GM21447 (cell line): ENCODE data around the gene SMPX.
"Not testable (repeated sequence)": the region's sequence is repeated elsewhere in the genome, so short reads cannot be mapped to it uniquely, and the experiment has no call there.

Experiments used
- ATAC-seq: cut with Tn5 transposase; IDR thresholded peaks from one replicate; pipeline ENCODE4 v1.9.1; 2021; ENCODE audit not compliant: unreplicated experiment

The SMPX gene

DNA sequence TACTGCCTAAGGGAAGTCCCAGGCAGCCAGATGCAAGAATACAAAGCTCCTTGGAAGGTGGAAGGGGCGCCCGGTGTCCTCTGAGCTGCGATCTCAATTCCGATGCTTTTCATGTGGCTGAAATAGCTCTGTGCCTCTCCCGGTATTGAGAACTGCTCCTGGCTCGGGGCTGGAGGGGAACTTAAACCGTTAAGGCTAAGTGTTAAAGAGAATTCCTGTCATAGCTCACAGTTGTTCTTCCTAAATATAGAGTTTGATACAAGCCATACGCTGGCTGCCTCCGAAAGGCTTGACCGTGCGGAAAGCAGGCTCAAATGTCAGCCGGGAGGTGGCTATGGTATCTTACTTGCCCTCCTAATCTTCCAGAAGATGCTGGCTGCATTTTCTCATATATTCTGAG, at the start of gene SMPX:
SMPX (minus strand) TSS at position 157 of the 400 bp plus-strand sequence. CDS start 3,826 bp downstream, outside the sequence.
- no peak for ATAC-seq

DNA sequence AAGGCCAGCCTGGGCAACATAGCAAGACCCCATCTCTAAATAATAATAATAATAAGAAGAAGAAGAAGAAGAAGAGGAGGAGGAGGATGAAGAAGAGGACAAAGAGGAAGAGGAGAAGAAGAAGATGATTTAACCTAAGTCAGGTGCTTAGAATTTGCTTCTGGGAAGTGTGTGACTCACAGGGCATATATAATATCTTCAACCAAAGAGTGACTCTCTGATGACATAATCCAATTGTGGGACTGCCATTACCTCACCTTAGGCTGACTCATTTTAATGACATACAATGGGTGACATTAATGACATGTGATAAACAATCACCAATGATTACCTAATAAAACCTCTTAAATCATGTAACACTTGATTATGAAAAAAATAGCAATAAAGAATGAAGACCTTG, 48.8 kb upstream of the SMPX start:
- ATAC-seq, result no peak

GRCh38 chrX:21802839-21803238, 44.9 kb upstream of the SMPX start:
- ATAC-seq, result no peak

GRCh38 chrX:21802054-21802670, 44.2 kb upstream of the SMPX start:
- no peak for ATAC-seq

- no peak for ATAC-seq
Measured at GRCh38 chrX:21800344-21800770, 42.4 kb upstream of the SMPX start.

DNA sequence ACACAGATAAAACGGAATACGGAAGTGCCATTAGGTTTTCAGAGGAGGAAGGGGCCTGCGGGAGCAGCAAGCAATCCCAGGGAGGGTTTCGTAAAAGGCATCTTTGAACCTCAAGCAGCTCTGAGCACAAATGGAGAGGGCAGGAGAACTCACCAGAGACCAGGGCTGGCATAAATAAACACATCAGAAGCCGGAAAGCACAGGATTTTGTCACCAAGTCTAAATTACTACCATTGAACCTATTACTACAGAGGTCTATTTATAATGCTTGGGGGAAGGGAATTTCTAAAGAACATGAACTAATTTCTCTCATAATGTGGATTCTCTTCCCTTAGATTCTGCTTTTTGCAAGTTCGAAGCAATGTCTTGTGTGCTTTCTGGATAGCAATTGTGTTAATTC, 41.9 kb upstream of the SMPX start:
- ATAC-seq, result no peak

DNA sequence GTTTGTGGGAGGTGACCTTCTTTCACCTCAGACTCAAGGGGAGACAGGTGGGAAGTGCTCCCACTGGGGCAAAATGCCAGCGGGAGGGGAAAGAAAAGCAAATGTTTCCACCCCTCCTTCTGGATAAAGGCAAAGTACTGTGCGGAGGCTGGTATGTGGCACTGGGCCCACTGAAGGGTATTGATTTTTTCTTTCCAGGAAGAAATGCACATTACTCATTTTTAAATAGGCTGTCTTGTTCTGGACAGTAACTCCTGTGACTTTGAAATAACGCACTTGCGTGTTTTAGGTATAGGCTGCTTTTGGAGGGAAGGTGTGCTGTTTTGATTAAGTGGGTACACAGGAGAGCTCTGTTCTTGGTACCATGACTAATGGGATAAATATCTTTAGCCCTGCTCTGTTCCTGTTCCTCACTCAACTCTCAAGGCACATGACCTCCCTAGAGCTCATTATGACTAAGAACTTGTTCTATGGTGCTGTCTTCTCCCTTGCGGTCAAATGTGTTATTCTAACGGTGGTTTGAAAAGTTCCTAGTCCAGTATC, 40.8 kb upstream of the SMPX start:
- ATAC-seq, result no peak

GRCh38 chrX:21781976-21782375, 24.1 kb upstream of the SMPX start:
- no peak for ATAC-seq

- peak; percentile 86 for ATAC-seq
Measured at GRCh38 chrX:21781525-21781924, 23.6 kb upstream of the SMPX start.

GRCh38 chrX:21779095-21779494, 21.2 kb upstream of the SMPX start:
- ATAC-seq, result no peak

DNA sequence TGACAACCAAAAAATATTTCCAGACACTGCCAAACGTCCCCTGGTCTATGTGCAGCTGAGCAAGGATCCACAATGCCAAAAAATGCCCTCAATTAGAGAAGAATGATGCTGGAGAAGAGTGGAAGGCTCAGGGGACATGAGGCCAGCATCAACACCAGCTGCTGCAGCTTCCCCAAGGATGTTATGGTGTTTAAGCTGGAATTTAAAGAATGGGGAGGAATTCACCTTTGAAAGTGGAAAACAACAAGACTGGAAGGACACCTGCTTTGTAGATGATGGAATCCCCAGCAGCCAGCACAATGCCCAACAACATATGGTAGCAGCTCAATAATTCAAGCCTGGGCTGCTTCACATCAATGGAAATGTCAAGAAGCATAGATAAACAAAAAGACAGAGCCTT, 20.3 kb upstream of the SMPX start:
- no peak for ATAC-seq

GRCh38 chrX:21775128-21775527, 17.2 kb upstream of the SMPX start:
- ATAC-seq, result not testable (repeated sequence)

GRCh38 chrX:21773036-21773435, 15.1 kb upstream of the SMPX start:
- not testable (repeated sequence) for ATAC-seq

GRCh38 chrX:21770631-21771321, 12.9 kb upstream of the SMPX start:
- ATAC-seq, result no peak

DNA sequence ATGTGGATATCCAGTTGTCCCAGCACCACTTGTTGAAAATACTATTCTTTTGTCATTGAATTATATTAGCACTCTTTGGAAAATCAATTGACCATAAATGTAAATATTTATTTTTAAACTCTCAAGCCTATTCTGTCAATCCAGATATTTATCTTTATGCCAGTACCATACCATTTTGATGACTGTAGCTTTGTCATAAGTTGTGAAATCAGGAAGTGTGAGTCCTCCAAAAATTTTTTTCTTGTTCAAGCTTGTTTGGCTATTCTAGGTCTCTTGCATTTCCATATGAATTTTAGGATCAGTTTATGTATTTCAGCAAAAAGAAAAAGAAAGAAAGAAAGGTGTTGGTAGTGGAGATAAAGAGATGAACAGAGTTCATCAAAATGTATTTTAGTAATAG, 8.2 kb upstream of the SMPX start:
- no peak for ATAC-seq

DNA sequence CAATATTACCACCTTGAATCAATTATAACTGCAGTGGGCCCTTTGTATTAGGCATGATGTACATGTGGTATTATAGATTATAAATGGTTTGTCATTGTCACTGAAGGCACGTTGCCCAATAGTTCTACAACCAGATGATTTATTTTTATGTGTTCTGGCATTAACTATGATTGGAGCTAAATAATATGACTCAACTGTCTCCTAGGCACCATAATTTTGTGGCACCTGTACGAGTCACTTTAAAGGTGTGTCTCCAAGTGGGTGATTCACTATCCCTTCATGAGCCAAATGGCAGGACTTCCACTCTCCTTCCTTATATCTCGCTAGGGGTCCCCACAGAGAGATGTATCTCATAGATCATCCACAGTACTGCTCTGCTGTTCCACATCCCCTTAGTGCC, 6.1 kb upstream of the SMPX start:
- no peak for ATAC-seq

- no peak for ATAC-seq
Measured at GRCh38 chrX:21758488-21758887, 572 bp upstream of the SMPX start.

- no peak for ATAC-seq
Measured at GRCh38 chrX:21756785-21757529, 959 bp downstream of the SMPX start.

- no peak for ATAC-seq
Measured at GRCh38 chrX:21749924-21750323, 8.0 kb downstream of the SMPX start.

DNA sequence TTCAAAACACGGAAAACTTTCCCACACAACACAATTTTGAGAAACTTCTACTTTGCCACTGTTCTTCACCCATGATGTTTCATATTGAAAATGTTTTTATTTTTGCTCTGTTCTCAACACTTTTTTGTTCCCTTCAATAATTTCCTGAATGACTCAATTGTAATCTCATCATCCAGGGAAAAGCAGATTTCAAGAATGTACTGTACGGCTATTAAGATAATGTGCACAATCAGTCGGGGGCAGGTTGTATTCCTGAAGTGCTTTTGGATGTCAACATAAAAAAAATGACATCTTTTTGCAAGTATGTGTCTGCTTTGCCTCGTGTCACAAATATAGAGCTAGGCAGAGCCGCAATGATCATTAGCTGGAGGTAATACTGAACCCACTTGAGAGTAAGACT, 9.7 kb downstream of the SMPX start:
- no peak for ATAC-seq

DNA sequence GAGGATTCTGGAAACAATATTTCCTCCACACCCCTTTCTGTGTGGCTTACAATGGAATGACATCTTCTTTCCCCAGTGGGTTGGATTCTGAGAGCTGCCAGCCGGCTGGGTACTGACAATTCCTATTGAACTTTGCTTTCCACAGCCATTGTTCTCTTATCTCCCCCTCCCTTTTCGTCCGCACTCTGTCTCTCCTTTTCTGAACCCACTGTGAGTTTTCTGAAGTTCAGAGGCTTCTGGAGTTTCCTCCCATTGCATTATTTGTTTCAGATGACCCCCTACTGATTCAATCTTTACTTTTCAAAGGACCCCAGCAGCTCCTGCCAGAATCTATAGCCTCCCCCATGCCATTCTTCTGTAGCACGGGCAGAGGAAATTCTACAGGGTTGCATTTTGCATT, 10.4 kb downstream of the SMPX start:
- no peak for ATAC-seq

DNA sequence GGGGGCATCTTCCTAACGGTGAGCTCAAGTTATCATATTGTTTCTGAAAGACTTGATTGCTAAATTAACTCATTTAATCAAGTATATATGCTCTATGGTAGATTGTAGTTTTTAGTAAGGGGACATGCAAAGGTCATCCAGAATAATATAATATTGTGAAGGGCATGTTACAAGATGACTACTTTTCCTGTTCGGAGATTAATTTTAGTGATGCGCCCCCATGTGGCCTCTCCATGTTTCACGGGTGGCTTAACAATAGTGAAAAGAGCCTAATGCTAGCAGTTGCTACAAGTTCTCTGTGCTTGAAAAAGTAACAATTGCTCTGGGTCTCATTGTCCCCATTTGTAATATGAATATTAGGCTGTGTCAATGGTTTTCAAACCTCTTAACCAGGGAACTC, 12.2 kb downstream of the SMPX start:
- no peak for ATAC-seq
